Right renal cortex interstitium (tissue), 3 donors: ENCODE measurements around the gene ZSWIM9. TPM values are rescaled to one million over a fixed set of nuclear protein-coding genes. Genes with fewer than 3 reads are reported as not detected.
"Not testable (repeated sequence)": the region's sequence is repeated elsewhere in the genome, so short reads cannot be mapped to it uniquely, and the experiment has no call there.

Source experiments
- DNase-seq, 3 donors: peaks; one replicate each; pipeline ENCODE4 v3.0.0-alpha.2; 2013; ENCODE audit warnings: low read depth in 3 of 3, low spot score in 2 of 3
- polyA plus RNA-seq, 3 donors: library from polyadenylated mRNA; unstranded; fragments of 120-200 nt; gene quantifications; one replicate each; pipeline ENCODE4 v1.2.1, GENCODE V29; 2013; ENCODE audit not compliant: insufficient read length in 3 of 3

Gene ZSWIM9
- polyA plus RNA-seq, 3 donors = 9.5 to 10.5 (median 9.9) TPM

DNA sequence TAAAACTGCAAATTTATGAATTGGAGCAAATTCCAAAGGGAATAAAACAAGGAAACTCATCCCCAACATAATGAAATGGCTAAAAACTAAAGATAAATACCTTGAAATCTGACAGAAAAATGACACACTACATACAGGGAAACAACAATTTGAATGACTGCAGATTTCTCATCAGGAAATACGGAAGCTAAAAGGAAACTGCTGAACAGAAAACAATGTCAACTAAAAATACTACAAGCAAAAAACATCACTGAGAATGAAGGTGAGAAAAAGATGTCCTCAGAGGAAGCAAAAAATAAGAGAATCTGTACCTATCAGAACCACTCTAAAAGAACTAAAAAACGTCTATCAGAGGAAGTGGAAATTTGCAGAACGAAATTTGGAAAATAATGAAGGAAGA, 39.5 kb downstream of the ZSWIM9 start:
- DNase-seq = no peak

- DNase-seq = no peak
Measured at GRCh38 chr19:48213959-48214358, 43.5 kb downstream of the ZSWIM9 start.

GRCh38 chr19:48216933-48217332, 46.5 kb downstream of the ZSWIM9 start:
- no peak for DNase-seq

GRCh38 chr19:48218997-48219396, 48.5 kb downstream of the ZSWIM9 start:
- no peak for DNase-seq

GRCh38 chr19:48220784-48221183, 50.3 kb downstream of the ZSWIM9 start:
- DNase-seq = not testable (repeated sequence)

DNA sequence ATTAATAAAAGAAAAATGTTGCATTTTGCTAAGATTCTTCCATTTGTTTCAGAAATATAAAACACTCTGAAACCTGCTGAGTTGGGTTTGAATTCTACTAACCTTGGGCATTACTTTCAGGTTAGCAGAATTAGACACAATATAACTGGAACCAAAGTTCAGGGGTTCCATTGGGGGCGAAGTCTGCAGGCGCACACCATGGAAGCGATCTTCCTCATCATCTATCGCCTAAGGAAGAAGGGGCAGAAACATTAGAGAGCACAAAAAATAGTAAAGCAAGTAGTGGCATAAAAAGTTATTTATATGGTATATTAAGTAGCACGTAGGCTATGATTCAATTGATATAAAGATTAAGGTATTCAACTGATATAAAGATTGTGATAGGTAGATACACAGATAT, 51.1 kb downstream of the ZSWIM9 start:
- DNase-seq = no peak

DNA sequence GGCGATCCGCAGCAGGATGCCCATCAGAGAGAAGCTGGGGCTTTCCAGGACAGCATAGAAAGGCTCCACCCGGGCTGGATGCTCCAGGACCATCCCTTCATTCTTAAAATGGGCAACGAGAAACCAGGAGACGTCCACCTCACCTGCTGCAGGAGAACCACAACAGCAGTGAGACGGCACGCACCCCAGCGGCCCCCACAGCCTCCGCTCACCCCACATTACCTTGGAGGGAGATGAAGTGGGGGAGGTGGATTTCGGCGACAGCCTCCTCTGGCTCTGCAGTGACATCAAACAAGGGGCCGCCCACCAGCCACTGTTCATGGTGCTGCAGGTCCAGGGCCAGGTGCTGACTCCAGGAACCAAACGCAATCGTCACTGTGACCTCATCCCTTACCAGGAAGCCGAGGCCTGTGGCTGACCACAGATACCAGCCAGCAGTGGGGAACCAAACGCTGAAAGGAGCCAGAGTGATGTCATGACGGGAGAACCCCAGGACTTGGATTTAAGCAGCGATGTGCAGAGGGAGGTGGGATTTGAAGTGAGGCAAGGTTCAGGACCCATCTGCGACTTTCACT, 60.2 kb downstream of the ZSWIM9 start:
- no peak for DNase-seq

GRCh38 chr19:48237057-48237456, 66.6 kb downstream of the ZSWIM9 start:
- no peak for DNase-seq

GRCh38 chr19:48239120-48239519, 68.6 kb downstream of the ZSWIM9 start:
- no peak for DNase-seq

DNA sequence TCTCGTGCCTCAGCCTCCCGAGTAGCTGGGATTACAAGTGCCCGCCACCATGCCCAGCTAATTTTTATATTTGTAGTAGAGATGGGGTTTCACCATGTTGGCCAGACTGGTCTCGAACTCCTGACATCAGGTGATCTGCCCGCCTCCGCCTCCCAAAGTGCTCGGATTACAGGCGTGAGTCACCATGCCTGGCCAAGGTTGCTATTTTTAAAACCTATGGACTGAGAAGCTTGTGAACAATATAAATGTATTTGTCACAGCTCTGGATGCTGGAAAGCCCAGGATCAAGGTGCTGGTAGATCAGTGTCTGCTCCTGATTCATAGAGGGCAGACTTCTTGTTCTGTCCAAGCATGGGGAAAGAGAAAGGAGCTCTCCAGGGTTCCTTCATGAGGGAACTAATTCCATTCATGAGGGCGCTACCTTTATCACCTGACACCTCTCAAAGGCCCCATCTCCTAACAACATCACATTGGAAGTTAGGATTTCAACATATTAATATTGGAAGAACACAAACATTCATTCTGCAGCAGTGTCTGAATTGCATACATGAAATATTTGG, 69.2 kb downstream of the ZSWIM9 start:
- DNase-seq = no peak

DNA sequence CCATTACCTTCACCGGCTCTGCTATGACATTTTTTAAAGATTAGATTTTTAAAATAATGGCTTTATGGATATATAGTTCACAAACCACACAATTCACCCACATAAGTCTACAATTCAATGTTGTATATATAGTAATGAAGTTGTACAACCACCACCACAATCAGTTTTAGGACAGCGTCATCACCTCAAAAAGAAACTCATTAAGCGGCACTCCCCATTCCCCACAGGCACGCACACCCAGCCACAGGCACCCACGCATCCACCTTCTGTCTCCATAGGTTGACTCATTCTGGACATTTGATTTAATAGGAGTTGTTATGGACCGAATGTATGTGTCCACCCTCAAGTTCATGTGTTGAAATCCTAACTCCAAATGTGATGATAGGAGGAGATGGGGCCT, 71.3 kb downstream of the ZSWIM9 start:
- DNase-seq = not testable (repeated sequence)

DNA sequence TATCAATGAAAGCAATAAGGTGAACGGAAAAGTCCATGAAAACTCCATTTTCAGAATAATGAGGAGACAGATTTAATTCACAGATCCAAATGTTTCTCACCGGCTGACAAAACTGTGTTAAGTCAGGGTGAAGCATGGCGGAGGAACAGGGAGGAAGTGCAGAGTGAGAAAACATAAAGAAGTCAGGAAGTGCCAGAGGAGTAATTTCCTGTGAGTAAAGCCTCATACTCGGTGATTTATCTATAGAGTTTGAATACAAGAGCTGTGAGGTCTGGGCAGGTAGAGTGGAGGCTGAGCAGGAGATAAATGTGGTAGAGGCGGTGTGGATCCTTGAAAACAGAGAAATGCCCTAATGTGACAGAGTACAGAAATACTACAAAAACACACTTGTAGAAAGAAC, 73.8 kb downstream of the ZSWIM9 start:
- no peak for DNase-seq

DNA sequence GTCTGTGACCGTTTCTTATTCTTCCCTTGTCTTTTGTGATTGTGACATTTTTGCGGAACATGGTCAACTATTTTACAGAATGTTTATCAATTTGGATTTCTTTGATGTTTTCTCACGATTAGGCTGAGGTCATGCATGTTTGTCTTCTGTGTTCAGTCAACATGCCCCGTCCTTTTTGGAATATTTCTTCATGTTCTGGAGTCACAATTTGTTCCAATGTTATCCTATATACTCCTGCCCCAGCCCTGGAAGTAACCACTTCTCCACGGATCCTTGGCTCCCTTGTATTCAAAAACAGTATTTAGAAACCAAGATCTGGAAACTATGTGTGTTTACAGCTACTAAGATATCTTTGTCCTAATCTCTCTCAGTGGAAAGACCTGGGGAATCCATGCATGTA, 75.6 kb downstream of the ZSWIM9 start:
- no peak for DNase-seq

DNA sequence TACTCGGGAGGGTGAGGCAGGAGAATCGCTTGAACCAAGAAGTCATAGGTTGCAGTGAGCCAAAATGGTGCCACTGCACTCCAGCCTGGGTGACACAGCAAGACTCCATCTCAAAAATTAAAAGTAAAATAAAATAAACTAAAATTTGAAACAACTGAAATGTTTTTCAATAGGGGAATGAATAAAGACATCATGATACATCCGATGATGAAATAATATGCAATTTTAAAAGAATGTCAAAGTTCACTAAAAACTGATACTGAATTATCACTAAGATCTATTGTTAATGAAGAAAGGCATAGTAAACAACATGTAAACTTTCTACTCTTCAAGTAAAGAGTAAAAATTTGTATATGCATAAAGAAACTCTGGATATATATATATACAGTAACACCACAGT, 76.7 kb downstream of the ZSWIM9 start:
- DNase-seq = no peak

Other genes with a start within 250 kb of the ZSWIM9 start
- gene BSPH1, start 178.5 kb upstream of the ZSWIM9 start, polyA plus RNA-seq = not detected
- under 1 TPM in 2 of 3 donors, not detected in 1; 0.31 to 0.76 TPM for gene ELSPBP1, start 176.0 kb upstream of the ZSWIM9 start, polyA plus RNA-seq
- not detected for gene CABP5, start 126.6 kb upstream of the ZSWIM9 start, polyA plus RNA-seq
- gene PLA2G4C, start 59.9 kb upstream of the ZSWIM9 start, polyA plus RNA-seq = 1 to 10 TPM; 5.0 to 6.8 (median 6.4) TPM
- 10 to 100 TPM; 55.5 to 62.1 (median 58.0) TPM for gene LIG1, start 336 bp upstream of the ZSWIM9 start, polyA plus RNA-seq
- gene CARD8, start 85.2 kb downstream of the ZSWIM9 start, polyA plus RNA-seq = 10 to 100 TPM; 50.6 to 61.0 (median 55.2) TPM
- 1 to 10 TPM; 5.9 to 9.0 (median 6.9) TPM for gene ZNF114, start 99.4 kb downstream of the ZSWIM9 start, polyA plus RNA-seq
- gene EMP3, start 154.9 kb downstream of the ZSWIM9 start, polyA plus RNA-seq = 10 to 100 TPM; 72.4 to 81.9 (median 79.0) TPM
- 1 to 10 TPM; 7.7 to 9.4 (median 8.3) TPM for gene TMEM143, start 193.3 kb downstream of the ZSWIM9 start, polyA plus RNA-seq
- under 1 TPM; 0.40 to 0.67 (median 0.46) TPM for gene SYNGR4, start 193.7 kb downstream of the ZSWIM9 start, polyA plus RNA-seq
- gene KDELR1, start 220.9 kb downstream of the ZSWIM9 start, polyA plus RNA-seq = 100 to 1,000 TPM; 206 to 257 (median 218) TPM
- under 1 TPM; 0.35 to 0.46 (median 0.38) TPM for gene GRIN2D, start 223.0 kb downstream of the ZSWIM9 start, polyA plus RNA-seq